ENCODE measurements around the gene SMYD3. TPM values are rescaled to one million over a fixed set of nuclear protein-coding genes. Genes with fewer than 3 reads are reported as not detected.

Gene SMYD3
- total and polyA plus RNA-seq, 2 of the 4 experiments (the other 2 are of a cell fraction) = 26.5 to 37.6 TPM

GRCh38 chr1:246170574-246171261 lies 336.4 kb downstream of the SMYD3 start:
- no peak overlapping the region for H4K91ac ChIP-seq (ENCODE audit: insufficient read depth, low read depth, low read length)
- no peak for TF ChIP-seq NFE2L2 (IDR thresholded peaks at IDR 0.05; ENCODE audit: low read depth, low read length)
- TF ChIP-seq CTCF (conservative IDR thresholded peaks at IDR 0.05; ENCODE audit: low read depth, low read length) = no peak
- TF ChIP-seq RCOR1 (IDR thresholded peaks at IDR 0.05; ENCODE audit: insufficient replicate concordance, low read length) = no peak
- TF ChIP-seq CEBPB (IDR thresholded peaks at IDR 0.05; ENCODE audit: low read depth, low read length) = no peak
- TF ChIP-seq USF2 (IDR thresholded peaks at IDR 0.05; ENCODE audit: low read depth, low read length) = no peak
- no peak for TF ChIP-seq RFX5 (IDR thresholded peaks at IDR 0.05; ENCODE audit: low read depth, low read length)
- no peak for TF ChIP-seq CHD1 (IDR thresholded peaks at IDR 0.05; ENCODE audit: low read depth, low read length)
- TF ChIP-seq FOS (IDR thresholded peaks at IDR 0.05; ENCODE audit: low read depth, low read length) = no peak
- CTCF ChIA-PET = no interaction called here
- no peaks in the 10 kb centered on the region for H3K36me3 ChIP-seq (ENCODE audit: control insufficient read depth, insufficient read depth, low read length)
- in situ Hi-C loops (cut with MboI; ENCODE audit: low sequenced_read_pairs) = no loop called here
- H2BK20ac ChIP-seq (ENCODE audit: low read depth, low read length) = no peak overlapping the region
- no peak overlapping the region for H3K18ac ChIP-seq (ENCODE audit: low read depth, low read length)
- WGBS, 2 experiments (ENCODE audit: extremely low coverage in 2 of 2, insufficient read length in 1 of 2) = 83% methylated on average over 1 of the region's 8 CpGs; no CpG with 5 or more reads in 1 of the 2 experiments
- H3K23ac ChIP-seq (ENCODE audit: low read depth, low read length) = no peak overlapping the region
- H2AK9ac ChIP-seq (replicated peaks; ENCODE audit: low read depth, low read length, poor library complexity) = no peak overlapping the region
- H3K4ac ChIP-seq (ENCODE audit: low read depth, low read length) = no peak overlapping the region
- no peak overlapping the region for H3K14ac ChIP-seq (replicated peaks; ENCODE audit: low read depth, low read length)
- H3K27ac ChIP-seq (ENCODE audit: insufficient read depth, low read length) = no peak overlapping the region
- no peak for DNase-seq
- H4K8ac ChIP-seq (ENCODE audit: low read depth in 2 of 2, low read length in 2 of 2) = no peak overlapping the region
- H3K79me1 ChIP-seq (ENCODE audit: low read depth in 1 of 2, low read length in 2 of 2) = no peaks in the 10 kb centered on the region; a peak in 1 of 4 replicates
- H2BK5ac ChIP-seq (ENCODE audit: low read depth, low read length, poor library complexity, severe bottlenecking) = no peak overlapping the region
- POLR2A ChIA-PET (ENCODE audit: unreplicated experiment) = no interaction called here
- H2AFZ ChIP-seq (replicated peaks; ENCODE audit: low read length, poor library complexity) = no peak overlapping the region
- no peak overlapping the region for H3K4me3 ChIP-seq (ENCODE audit: insufficient read depth, low read depth, low read length)
- no peak overlapping the region for H2BK15ac ChIP-seq (ENCODE audit: low read depth, low read length)
- no peak overlapping the region for H4K5ac ChIP-seq (ENCODE audit: low read depth, low read length)
- H3K56ac ChIP-seq (ENCODE audit: extremely low read depth, insufficient read depth, low read length) = no peak overlapping the region
- H3K4me1 ChIP-seq (ENCODE audit: control insufficient read depth, insufficient read depth, low read length) = no peaks in the 10 kb centered on the region
- H3K9me1 ChIP-seq (ENCODE audit: insufficient read depth, low read length) = no peaks in the 10 kb centered on the region
- intact Hi-C loops (cut with micrococcal nuclease) = no loop called here
- dilution Hi-C loops (cut with HindIII; ENCODE audit: low sequenced_read_pairs, unreplicated experiment) = no loop called here
- no peak for ATAC-seq (ENCODE audit: low read depth)
- no TSS peak for BruUV-seq (replicated peaks)
- H2BK120ac ChIP-seq (ENCODE audit: low read depth, low read length) = no peak overlapping the region
- no peaks in the 10 kb centered on the region for H3K9me3 ChIP-seq (ENCODE audit: control insufficient read depth, insufficient read depth, low read length)
- H3K4me2 ChIP-seq (ENCODE audit: low read depth, low read length) = no peak overlapping the region
- H3K9ac ChIP-seq (ENCODE audit: low read depth, low read length) = no peak overlapping the region
- H3K27me3 ChIP-seq (ENCODE audit: control insufficient read depth, insufficient read depth, low read length) = no peaks in the 10 kb centered on the region
- H2AK5ac ChIP-seq (ENCODE audit: low read depth, low read length) = no peak overlapping the region
- no peaks in the 10 kb centered on the region for H4K20me1 ChIP-seq (ENCODE audit: insufficient read depth, low read length)
